Liver (tissue), 9 donors: ENCODE results near the gene PKIG. TPM values are rescaled to one million over a fixed set of nuclear protein-coding genes. Genes with fewer than 3 reads are reported as not detected.

ENCODE experiments used
- DNase-seq: peaks from one replicate; pipeline ENCODE4 v3.0.0-alpha.2; 2017; ENCODE audit warnings: low spot score
- H3K27ac ChIP-seq, 2 donors: one replicate each; pipeline ENCODE4 v1.7.0; 2013; ENCODE audit warnings: inconsistent platforms in 2 of 2, low read length in 2 of 2, control low read depth in 1 of 2, low read depth in 1 of 2, mild to moderate bottlenecking in 1 of 2
- H3K27me3 ChIP-seq, 4 donors: one replicate each; pipeline versions ENCODE4 v1.6.1 to v1.7.0; 2013; ENCODE audit warnings: low read length in 3 of 4, inconsistent platforms in 1 of 4, mild to moderate bottlenecking in 1 of 4, moderate library complexity in 1 of 4; ENCODE audit not compliant: control insufficient read depth in 4 of 4, insufficient read depth in 4 of 4
- H3K36me3 ChIP-seq, 4 donors: one replicate each; pipeline versions ENCODE4 v1.6.1 to v1.7.0; 2013; ENCODE audit warnings: low read length in 3 of 4, mild to moderate bottlenecking in 3 of 4, low read depth in 1 of 4, moderate library complexity in 1 of 4; ENCODE audit not compliant: control insufficient read depth in 4 of 4, insufficient read depth in 3 of 4
- H3K4me1 ChIP-seq, 4 donors: one replicate each; pipeline versions ENCODE4 v1.6.1 to v1.7.0; 2013; ENCODE audit warnings: low read length in 3 of 4, mild to moderate bottlenecking in 3 of 4, moderate library complexity in 1 of 4; ENCODE audit not compliant: control insufficient read depth in 4 of 4, insufficient read depth in 4 of 4
- H3K4me3 ChIP-seq, 3 donors: one replicate each; pipeline versions ENCODE4 v1.6.1 to v1.7.0; 2013; ENCODE audit warnings: low read length in 3 of 3, control low read depth in 1 of 3, low read depth in 1 of 3, mild to moderate bottlenecking in 1 of 3
- H3K9ac ChIP-seq, 2 donors: one replicate each; pipeline ENCODE4 v1.7.0; 2013; ENCODE audit warnings: low read length in 2 of 2, mild to moderate bottlenecking in 2 of 2, moderate library complexity in 2 of 2, control low read depth in 1 of 2, low read depth in 1 of 2
- H3K9me3 ChIP-seq, 4 donors: one replicate each; pipeline versions ENCODE4 v1.6.1 to v1.7.0; 2013; ENCODE audit warnings: low read length in 3 of 4; ENCODE audit not compliant: control insufficient read depth in 4 of 4
- EGR1 ChIP-seq, 2 donors: IDR thresholded peaks; 2 replicates each; pipeline ENCODE4 v1.6.1; 2016 to 2018; ENCODE audit warnings: antibody characterized with exemption in 2 of 2, low read depth in 2 of 2
- FOXA1 ChIP-seq: IDR thresholded peaks from 2 replicates; pipeline ENCODE4 v1.6.1; 2016; ENCODE audit warnings: antibody characterized with exemption
- FOXA2 ChIP-seq: IDR thresholded peaks from 2 replicates; pipeline ENCODE4 v1.6.1; 2016; ENCODE audit warnings: antibody characterized with exemption
- GABPA ChIP-seq, 2 donors: IDR thresholded peaks in 1 of 2; conservative IDR thresholded peaks in 1 of 2; 2 replicates each; pipeline ENCODE4 v1.6.1; 2016; ENCODE audit warnings: antibody characterized with exemption in 2 of 2, mild to moderate bottlenecking in 1 of 2, moderate library complexity in 1 of 2
- HNF4A ChIP-seq, 2 donors: conservative IDR thresholded peaks; 2 replicates each; pipeline ENCODE4 v1.6.1; 2016; ENCODE audit warnings: antibody characterized with exemption in 2 of 2, mild to moderate bottlenecking in 2 of 2
- HNF4G ChIP-seq: IDR thresholded peaks from 2 replicates; pipeline ENCODE4 v1.6.1; 2016; ENCODE audit warnings: antibody characterized with exemption
- JUND ChIP-seq, 2 donors: IDR thresholded peaks; 2 replicates each; pipeline ENCODE4 v1.6.1; 2016; ENCODE audit warnings: antibody characterized with exemption in 2 of 2
- MAX ChIP-seq: IDR thresholded peaks from 2 replicates; pipeline ENCODE4 v1.6.1; 2016; ENCODE audit warnings: antibody characterized with exemption
- NR2F2 ChIP-seq: IDR thresholded peaks from 2 replicates; pipeline ENCODE4 v1.6.1; 2016; ENCODE audit warnings: antibody characterized with exemption
- RAD21 ChIP-seq, 2 donors: IDR thresholded peaks; 2 replicates each; pipeline ENCODE4 v1.6.1; 2016; ENCODE audit warnings: antibody characterized with exemption in 2 of 2, mild to moderate bottlenecking in 2 of 2
- RXRA ChIP-seq, 2 donors: IDR thresholded peaks; 2 replicates each; pipeline ENCODE4 v1.6.1; 2017 to 2018; ENCODE audit warnings: antibody characterized with exemption in 2 of 2, mild to moderate bottlenecking in 1 of 2
- SP1 ChIP-seq: IDR thresholded peaks from 2 replicates; pipeline ENCODE4 v1.6.1; 2018; ENCODE audit warnings: antibody characterized with exemption, mild to moderate bottlenecking
- TAF1 ChIP-seq: conservative IDR thresholded peaks from 2 replicates; pipeline ENCODE4 v1.6.1; 2016; ENCODE audit warnings: antibody characterized with exemption, mild to moderate bottlenecking
- YY1 ChIP-seq: IDR thresholded peaks from 2 replicates; pipeline ENCODE4 v1.6.1; 2016; ENCODE audit warnings: antibody characterized with exemption, mild to moderate bottlenecking
- ZBTB33 ChIP-seq: IDR thresholded peaks from 2 replicates; pipeline ENCODE4 v1.6.1; 2016; ENCODE audit warnings: antibody characterized with exemption
- WGBS: extraction: QIAGEN DNeasy Blood & Tissue Kit; methylation state at CpG from one replicate; pipeline ENCODE4 v1.1.7; 2013; 5-methylcytosine and 5-hydroxymethylcytosine counted together
- polyA plus RNA-seq, 2 donors: library from polyadenylated mRNA; stranded (reverse) in 1 of 2; unstranded in 1 of 2; fragments of 200-250 nt in 1 of 2; fragments of >200 nt in 1 of 2; fragmentation: Nextera tagmentation in 1 of 2; extraction: Ambion mirVana in 1 of 2; gene quantifications; one replicate each; pipeline versions ENCODE4 v1.2.1 to v1.2.3, GENCODE V29; 2013 to 2015
- total RNA-seq, 2 donors: library from RNA; depleted of rRNA; stranded (reverse); fragments of >200 nt; gene quantifications; one replicate each; pipeline ENCODE4 v1.2.3, GENCODE V29; 2014
- TF ChIP-seq, protein P1 (sequence below): fragments of 150-350 bp; IDR thresholded peaks from 2 replicates; pipeline ENCODE4 v1.5.1; 2017; ENCODE audit warnings: improper control_type of control experiment, low read depth, low read length; ENCODE audit not compliant: missing input control
- TF ChIP-seq, protein P2 (sequence below): IDR thresholded peaks from 2 replicates; pipeline ENCODE4 v1.6.1; 2016; ENCODE audit warnings: antibody characterized with exemption
- TF ChIP-seq, protein P3 (sequence below): IDR thresholded peaks from 2 replicates; pipeline ENCODE4 v1.6.1; 2016; ENCODE audit warnings: antibody characterized with exemption, mild to moderate bottlenecking
- donor health status: healthy.
- donor health status: healthy.
- donor health status: healthy.
- donor health status: healthy.
- donor health status: healthy.

The PKIG gene
- total and polyA plus RNA-seq, 4 donors: 10.6 to 24.3 (median 23.4) TPM

DNA sequence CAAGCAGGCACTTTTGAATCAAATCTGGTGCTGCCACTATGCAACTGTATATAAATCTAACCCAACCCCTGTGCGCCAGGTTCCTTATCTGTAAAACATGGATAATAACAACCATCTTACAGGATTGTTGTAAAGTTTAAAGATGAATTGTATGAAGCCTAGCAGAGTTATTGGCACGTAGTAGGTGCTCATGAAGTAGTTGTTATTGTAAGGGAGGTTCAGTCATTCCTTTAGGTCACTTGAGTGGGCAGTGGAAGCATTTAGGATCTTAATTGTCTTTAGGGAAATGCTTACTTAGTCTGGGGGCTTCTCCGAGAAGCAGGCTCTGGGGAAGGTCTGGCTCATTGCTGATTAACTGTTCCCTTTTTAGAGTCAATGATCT lies 29.8 kb upstream of the PKIG start:
- no peaks in the 10 kb centered on the region for H3K27me3 ChIP-seq
- H3K27ac ChIP-seq: peak overlapping the region in 1 of 2 donors; percentile 56
- H3K36me3 ChIP-seq: no peaks in the 10 kb centered on the region
- H3K4me1 ChIP-seq: peaks cover 0 to 2% (median 0%) of the 10 kb centered on the region in 4 donors
- no peak overlapping the region for H3K4me3 ChIP-seq
- H3K9me3 ChIP-seq: no peaks in the 10 kb centered on the region
- 87% methylated on average over 3 of the region's 3 CpGs for WGBS
- no peak for DNase-seq
- H3K9ac ChIP-seq: no peak overlapping the region
- no peak for TF ChIP-seq RXRA (IDR thresholded peaks at IDR 0.05)
- TF ChIP-seq ZBTB33: no peak
- TF ChIP-seq FOXA1: no peak
- no peak for TF ChIP-seq JUND (IDR thresholded peaks at IDR 0.05)
- TF ChIP-seq, protein P1, sequence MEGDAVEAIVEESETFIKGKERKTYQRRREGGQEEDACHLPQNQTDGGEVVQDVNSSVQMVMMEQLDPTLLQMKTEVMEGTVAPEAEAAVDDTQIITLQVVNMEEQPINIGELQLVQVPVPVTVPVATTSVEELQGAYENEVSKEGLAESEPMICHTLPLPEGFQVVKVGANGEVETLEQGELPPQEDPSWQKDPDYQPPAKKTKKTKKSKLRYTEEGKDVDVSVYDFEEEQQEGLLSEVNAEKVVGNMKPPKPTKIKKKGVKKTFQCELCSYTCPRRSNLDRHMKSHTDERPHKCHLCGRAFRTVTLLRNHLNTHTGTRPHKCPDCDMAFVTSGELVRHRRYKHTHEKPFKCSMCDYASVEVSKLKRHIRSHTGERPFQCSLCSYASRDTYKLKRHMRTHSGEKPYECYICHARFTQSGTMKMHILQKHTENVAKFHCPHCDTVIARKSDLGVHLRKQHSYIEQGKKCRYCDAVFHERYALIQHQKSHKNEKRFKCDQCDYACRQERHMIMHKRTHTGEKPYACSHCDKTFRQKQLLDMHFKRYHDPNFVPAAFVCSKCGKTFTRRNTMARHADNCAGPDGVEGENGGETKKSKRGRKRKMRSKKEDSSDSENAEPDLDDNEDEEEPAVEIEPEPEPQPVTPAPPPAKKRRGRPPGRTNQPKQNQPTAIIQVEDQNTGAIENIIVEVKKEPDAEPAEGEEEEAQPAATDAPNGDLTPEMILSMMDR: no peak
- TF ChIP-seq NR2F2: no peak
- no peak for TF ChIP-seq RAD21 (IDR thresholded peaks at IDR 0.05)
- TF ChIP-seq HNF4G: no peak
- TF ChIP-seq YY1: no peak
- TF ChIP-seq GABPA (IDR thresholded peaks at IDR 0.05 in 1 of 2, conservative IDR thresholded peaks at IDR 0.05 in 1 of 2): no peak
- TF ChIP-seq EGR1 (IDR thresholded peaks at IDR 0.05; ENCODE audit: low read depth in 2 of 2): no peak
- TF ChIP-seq, protein P2, sequence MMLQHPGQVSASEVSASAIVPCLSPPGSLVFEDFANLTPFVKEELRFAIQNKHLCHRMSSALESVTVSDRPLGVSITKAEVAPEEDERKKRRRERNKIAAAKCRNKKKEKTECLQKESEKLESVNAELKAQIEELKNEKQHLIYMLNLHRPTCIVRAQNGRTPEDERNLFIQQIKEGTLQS: no peak
- TF ChIP-seq HNF4A (conservative IDR thresholded peaks at IDR 0.05): no peak
- TF ChIP-seq MAX: no peak
- TF ChIP-seq SP1: no peak
- TF ChIP-seq TAF1: no peak

DNA sequence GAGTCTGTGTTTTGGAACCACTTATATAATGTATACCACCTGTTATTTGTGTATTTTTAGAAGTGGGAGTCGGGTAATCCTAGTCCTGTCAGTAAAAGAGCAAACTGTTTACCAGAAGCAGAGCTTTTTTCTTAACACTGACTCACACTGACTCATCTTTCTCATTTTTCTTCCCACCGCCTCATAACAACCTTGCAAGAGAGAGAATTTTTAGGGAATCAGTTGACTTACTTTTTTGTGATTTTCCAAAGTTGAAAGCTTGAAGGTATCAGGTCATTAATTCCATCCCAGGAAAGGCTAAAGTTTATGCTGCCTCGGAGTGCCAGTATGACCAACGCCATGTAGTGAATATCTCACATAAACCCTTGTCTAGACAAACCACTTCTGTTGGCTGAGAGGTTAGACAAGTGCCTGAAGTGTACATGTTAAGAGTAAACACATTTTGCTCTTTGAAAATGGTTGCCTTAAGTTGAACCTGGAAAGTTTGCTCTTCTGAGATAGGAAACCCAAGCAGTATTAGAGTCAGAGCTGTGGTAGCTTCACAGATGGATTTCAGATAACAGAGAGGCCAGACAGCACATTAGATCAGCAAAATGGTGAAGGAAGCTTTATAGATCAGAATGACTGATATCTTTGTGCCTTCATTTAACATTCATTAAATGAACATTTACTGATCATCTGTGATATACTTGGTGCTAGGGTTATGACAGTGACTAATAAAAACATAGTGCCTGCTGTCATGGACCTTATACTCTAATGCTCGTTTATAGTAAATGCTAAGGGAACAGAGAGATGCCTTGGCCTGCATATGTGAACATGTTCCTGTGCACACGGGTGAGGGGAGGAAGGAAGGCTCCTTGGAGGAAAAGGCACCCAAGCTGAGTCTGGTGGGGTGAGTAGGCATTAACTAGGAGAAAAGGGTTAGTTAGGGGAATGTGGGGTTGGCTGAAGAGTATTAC lies 29.1 kb upstream of the PKIG start:
- no peak overlapping the region for H3K9ac ChIP-seq
- no peaks in the 10 kb centered on the region for H3K36me3 ChIP-seq
- WGBS: 75% methylated on average over 6 of the region's 6 CpGs
- H3K27ac ChIP-seq: peak overlapping the region in 1 of 2 donors; percentile 56
- peaks cover 0 to 2% (median 0%) of the 10 kb centered on the region in 4 donors for H3K4me1 ChIP-seq
- H3K27me3 ChIP-seq: no peaks in the 10 kb centered on the region
- no peaks in the 10 kb centered on the region for H3K9me3 ChIP-seq
- no peak overlapping the region for H3K4me3 ChIP-seq
- DNase-seq: no peak
- TF ChIP-seq, protein P2: no peak
- TF ChIP-seq SP1 (no peak), MAX (no peak), FOXA2 (no peak), RAD21 (IDR thresholded peaks at IDR 0.05) (no peak), ZBTB33 (no peak), YY1 (no peak)
- TF ChIP-seq, protein P3, sequence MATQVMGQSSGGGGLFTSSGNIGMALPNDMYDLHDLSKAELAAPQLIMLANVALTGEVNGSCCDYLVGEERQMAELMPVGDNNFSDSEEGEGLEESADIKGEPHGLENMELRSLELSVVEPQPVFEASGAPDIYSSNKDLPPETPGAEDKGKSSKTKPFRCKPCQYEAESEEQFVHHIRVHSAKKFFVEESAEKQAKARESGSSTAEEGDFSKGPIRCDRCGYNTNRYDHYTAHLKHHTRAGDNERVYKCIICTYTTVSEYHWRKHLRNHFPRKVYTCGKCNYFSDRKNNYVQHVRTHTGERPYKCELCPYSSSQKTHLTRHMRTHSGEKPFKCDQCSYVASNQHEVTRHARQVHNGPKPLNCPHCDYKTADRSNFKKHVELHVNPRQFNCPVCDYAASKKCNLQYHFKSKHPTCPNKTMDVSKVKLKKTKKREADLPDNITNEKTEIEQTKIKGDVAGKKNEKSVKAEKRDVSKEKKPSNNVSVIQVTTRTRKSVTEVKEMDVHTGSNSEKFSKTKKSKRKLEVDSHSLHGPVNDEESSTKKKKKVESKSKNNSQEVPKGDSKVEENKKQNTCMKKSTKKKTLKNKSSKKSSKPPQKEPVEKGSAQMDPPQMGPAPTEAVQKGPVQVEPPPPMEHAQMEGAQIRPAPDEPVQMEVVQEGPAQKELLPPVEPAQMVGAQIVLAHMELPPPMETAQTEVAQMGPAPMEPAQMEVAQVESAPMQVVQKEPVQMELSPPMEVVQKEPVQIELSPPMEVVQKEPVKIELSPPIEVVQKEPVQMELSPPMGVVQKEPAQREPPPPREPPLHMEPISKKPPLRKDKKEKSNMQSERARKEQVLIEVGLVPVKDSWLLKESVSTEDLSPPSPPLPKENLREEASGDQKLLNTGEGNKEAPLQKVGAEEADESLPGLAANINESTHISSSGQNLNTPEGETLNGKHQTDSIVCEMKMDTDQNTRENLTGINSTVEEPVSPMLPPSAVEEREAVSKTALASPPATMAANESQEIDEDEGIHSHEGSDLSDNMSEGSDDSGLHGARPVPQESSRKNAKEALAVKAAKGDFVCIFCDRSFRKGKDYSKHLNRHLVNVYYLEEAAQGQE: no peak
